Mesenchymal stem cell (in vitro differentiated cells and primary cell): Measurements from ENCODE around the gene MRM1.
A peak's percentile ranks its signal among the peaks of the same experiment; 100 is the strongest.

Experiments used
- DNase-seq: peaks from one replicate; pipeline ENCODE4 v3.0.0-alpha.2; 2013
- H2AFZ ChIP-seq: one replicate; pipeline ENCODE4 v1.6.1; 2013; ENCODE audit warnings: low read depth, mild to moderate bottlenecking, control low read depth, inconsistent platforms, low read length, moderate library complexity
- H2AK5ac ChIP-seq: 2 replicates; pipeline ENCODE4 v1.6.1; 2013; ENCODE audit warnings: low read length, moderate library complexity, mild to moderate bottlenecking, inconsistent platforms; ENCODE audit not compliant: severe bottlenecking
- H2BK120ac ChIP-seq: one replicate; pipeline ENCODE4 v1.6.1; 2013; ENCODE audit warnings: low read depth, mild to moderate bottlenecking, inconsistent platforms, low read length, moderate library complexity
- H2BK12ac ChIP-seq, 2 experiments: one replicate each; pipeline ENCODE4 v1.6.1; 2013; ENCODE audit warnings: inconsistent platforms in 2 of 2, low read length in 2 of 2, mild to moderate bottlenecking in 2 of 2, moderate library complexity in 2 of 2, control low read depth in 1 of 2
- H2BK15ac ChIP-seq: one replicate; pipeline ENCODE4 v1.6.1; 2013; ENCODE audit warnings: mild to moderate bottlenecking, low read depth, inconsistent platforms; ENCODE audit not compliant: poor library complexity, severe bottlenecking
- H2BK5ac ChIP-seq: 2 replicates; pipeline ENCODE4 v1.6.1; 2013; ENCODE audit warnings: low read depth, mild to moderate bottlenecking, low read length, control low read depth, inconsistent platforms; ENCODE audit not compliant: poor library complexity, severe bottlenecking
- H3K14ac ChIP-seq, 2 experiments: one replicate each; pipeline ENCODE4 v1.6.1; 2013; ENCODE audit warnings: inconsistent platforms in 2 of 2, low read length in 2 of 2, control low read depth in 1 of 2, mild to moderate bottlenecking in 1 of 2, moderate library complexity in 1 of 2
- H3K18ac ChIP-seq, 2 experiments: one replicate each; pipeline ENCODE4 v1.6.1; 2013; ENCODE audit warnings: inconsistent platforms in 2 of 2, low read length in 2 of 2, control low read depth in 1 of 2, low read depth in 1 of 2, mild to moderate bottlenecking in 1 of 2
- H3K23ac ChIP-seq, 2 experiments: one replicate each; pipeline ENCODE4 v1.6.1; 2013; ENCODE audit warnings: inconsistent platforms in 2 of 2, low read length in 2 of 2, mild to moderate bottlenecking in 2 of 2, moderate library complexity in 2 of 2, control low read depth in 1 of 2
- H3K27ac ChIP-seq: 2 replicates; pipeline ENCODE4 v1.5.1; 2013; ENCODE audit warnings: mild to moderate bottlenecking, moderate library complexity, low read length, control low read depth, inconsistent platforms; ENCODE audit not compliant: poor library complexity, severe bottlenecking
- H3K27me3 ChIP-seq, 2 experiments: 2 replicates each; pipeline versions ENCODE4 v1.6.1 to v1.7.0; 2013; ENCODE audit warnings: low read length in 2 of 2, mild to moderate bottlenecking in 2 of 2, moderate library complexity in 2 of 2, control low read depth in 1 of 2, inconsistent platforms in 1 of 2; ENCODE audit not compliant: control insufficient read depth in 1 of 2, insufficient read depth in 1 of 2
- H3K36me3 ChIP-seq, 2 experiments: 2 replicates each; pipeline versions ENCODE4 v1.6.1 to v1.7.0; 2013; ENCODE audit warnings: low read length in 2 of 2, control low read depth in 1 of 2, inconsistent platforms in 1 of 2, low read depth in 1 of 2, mild to moderate bottlenecking in 1 of 2; ENCODE audit not compliant: insufficient read depth in 2 of 2, control insufficient read depth in 1 of 2
- H3K4ac ChIP-seq, 2 experiments: one replicate each; pipeline ENCODE4 v1.6.1; 2013; ENCODE audit warnings: inconsistent platforms in 2 of 2, low read length in 2 of 2, mild to moderate bottlenecking in 2 of 2, moderate library complexity in 2 of 2, control low read depth in 1 of 2, low read depth in 1 of 2
- H3K4me1 ChIP-seq: 2 replicates; pipeline ENCODE4 v1.6.1; 2013; ENCODE audit warnings: low read depth, low read length, control low read depth; ENCODE audit not compliant: control insufficient read depth, insufficient read depth
- H3K4me2 ChIP-seq: 2 replicates; pipeline ENCODE4 v1.6.1; 2013; ENCODE audit warnings: low read length, mild to moderate bottlenecking, inconsistent platforms; ENCODE audit not compliant: poor library complexity, severe bottlenecking
- H3K4me3 ChIP-seq, 2 experiments: 2 replicates each; pipeline versions ENCODE4 v1.5.1 to v1.7.0; 2013; ENCODE audit warnings: low read length in 2 of 2, mild to moderate bottlenecking in 2 of 2, control low read depth in 1 of 2, low read depth in 1 of 2; ENCODE audit not compliant: insufficient read depth in 1 of 2
- H3K79me1 ChIP-seq: replicated peaks from 2 replicates; pipeline ENCODE4 v1.6.1; 2013; ENCODE audit warnings: mild to moderate bottlenecking, control low read depth, low read length, inconsistent platforms; ENCODE audit not compliant: poor library complexity, severe bottlenecking
- H3K9ac ChIP-seq: 2 replicates; pipeline ENCODE4 v1.7.0; 2013; ENCODE audit warnings: mild to moderate bottlenecking, low read length, moderate library complexity
- H3K9me3 ChIP-seq: 2 replicates; pipeline ENCODE4 v1.7.0; 2013; ENCODE audit warnings: mild to moderate bottlenecking, low read length; ENCODE audit not compliant: control insufficient read depth
- H4K8ac ChIP-seq: one replicate; pipeline ENCODE4 v1.6.1; 2013; ENCODE audit warnings: inconsistent platforms, mild to moderate bottlenecking, low read length, moderate library complexity
- H4K91ac ChIP-seq: one replicate; pipeline ENCODE4 v1.6.1; 2013; ENCODE audit warnings: mild to moderate bottlenecking, low read length, inconsistent platforms
- WGBS: methylation state at CpG from one replicate; pipeline ENCODE4 v1.1.7; 2013; ENCODE audit warnings: mixed read lengths; 5-methylcytosine and 5-hydroxymethylcytosine counted together

MRM1 gene

DNA sequence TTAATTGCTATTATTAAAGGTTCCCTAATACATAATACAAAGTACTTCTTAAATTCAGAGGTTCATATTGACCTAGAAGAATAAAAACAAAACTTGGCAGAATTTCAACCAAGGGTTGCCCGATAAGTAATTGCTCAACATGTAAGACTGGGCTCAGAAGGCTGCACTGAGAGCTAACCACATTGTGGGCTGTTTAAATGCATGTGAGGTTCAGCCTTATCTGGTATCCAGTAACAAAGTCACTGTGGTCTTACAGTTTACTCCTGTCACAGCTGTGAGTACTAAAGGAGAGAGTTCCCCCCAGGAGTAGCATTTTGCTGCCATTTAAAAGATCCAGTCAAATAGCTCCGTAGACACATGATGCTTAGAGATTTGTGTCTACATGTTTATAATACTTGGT lies 11.3 kb upstream of the MRM1 start:
- H3K14ac ChIP-seq = no peak overlapping the region
- no peak overlapping the region for H2BK15ac ChIP-seq
- H3K9ac ChIP-seq = no peak overlapping the region
- no peak overlapping the region for H2AK5ac ChIP-seq
- no peak overlapping the region for H3K18ac ChIP-seq
- H3K27ac ChIP-seq = no peak overlapping the region
- no peak overlapping the region for H2BK5ac ChIP-seq
- H2BK12ac ChIP-seq = no peak overlapping the region
- 93% methylated on average over 2 of the region's 2 CpGs for WGBS
- H4K91ac ChIP-seq = no peak overlapping the region
- peaks cover 17% of the 10 kb centered on the region for H3K4me1 ChIP-seq
- H3K4me3 ChIP-seq = no peak overlapping the region
- H3K79me1 ChIP-seq = peaks cover 24% of the 10 kb centered on the region
- no peaks in the 10 kb centered on the region for H3K9me3 ChIP-seq
- no peaks in the 10 kb centered on the region for H3K27me3 ChIP-seq
- H3K23ac ChIP-seq = no peak overlapping the region
- H4K8ac ChIP-seq = no peak overlapping the region
- DNase-seq = peak; percentile 36
- no peak overlapping the region for H2BK120ac ChIP-seq
- H3K36me3 ChIP-seq = peaks cover 24 to 60% of the 10 kb centered on the region in 2 experiments
- H2AFZ ChIP-seq = no peak overlapping the region
- no peak overlapping the region for H3K4ac ChIP-seq
- no peak overlapping the region for H3K4me2 ChIP-seq

DNA sequence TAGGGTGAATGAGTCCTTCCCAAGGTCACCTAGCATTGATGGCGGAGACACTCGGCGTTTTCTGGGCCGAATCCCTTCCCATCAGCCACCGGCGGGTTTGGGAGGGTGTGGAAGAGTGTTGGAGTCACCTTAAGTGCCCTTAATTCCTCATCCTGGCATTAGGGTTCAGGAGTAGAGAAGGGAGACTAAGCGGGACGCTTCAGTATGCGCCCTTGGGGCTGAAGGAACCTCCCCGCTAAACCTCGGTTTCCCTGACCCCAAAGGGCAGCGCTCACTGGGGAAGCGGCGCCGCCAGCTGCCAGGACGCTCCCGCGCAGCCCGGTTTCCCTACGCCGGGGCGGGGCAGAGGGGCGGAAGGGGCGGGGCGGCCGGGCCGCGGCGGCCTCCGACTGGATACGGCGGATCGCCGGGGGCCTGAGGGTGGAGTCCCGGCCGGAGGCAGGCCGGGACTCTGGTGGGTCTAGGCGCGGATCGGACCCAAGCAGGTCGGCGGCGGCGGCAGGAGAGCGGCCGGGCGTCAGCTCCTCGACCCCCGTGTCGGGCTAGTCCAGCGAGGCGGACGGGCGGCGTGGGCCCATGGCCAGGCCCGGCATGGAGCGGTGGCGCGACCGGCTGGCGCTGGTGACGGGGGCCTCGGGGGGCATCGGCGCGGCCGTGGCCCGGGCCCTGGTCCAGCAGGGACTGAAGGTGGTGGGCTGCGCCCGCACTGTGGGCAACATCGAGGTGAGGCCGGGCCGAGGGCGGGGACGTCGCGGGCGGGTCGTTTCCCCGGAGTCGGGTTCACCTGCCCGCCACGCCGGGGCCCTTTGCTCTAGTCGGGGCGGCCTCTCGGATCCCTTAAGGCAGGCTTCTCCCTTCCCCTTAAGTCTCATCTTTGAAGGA lies 9.7 kb upstream of the MRM1 start, which contains the start of gene DHRS11:
TSS of gene DHRS11 (plus strand) at position 446 of the 882 bp plus-strand sequence. CDS start at position 577, 131 bp downstream.
- peak within 1 kb of the TSS; percentile 75 for H2AFZ ChIP-seq
- H4K91ac ChIP-seq = peak within 1 kb of the TSS; percentile 18
- no peak within 1 kb of the TSS for H2BK120ac ChIP-seq
- H2BK12ac ChIP-seq = peak within 1 kb of the TSS in 1 of 2 experiments; percentile 51
- H3K14ac ChIP-seq = peak within 1 kb of the TSS in 1 of 2 experiments; percentile 99
- H2AK5ac ChIP-seq = no peak within 1 kb of the TSS
- no peak within 1 kb of the TSS for H2BK5ac ChIP-seq
- no peaks in the 10 kb centered on the region for H3K27me3 ChIP-seq
- no peaks in the 10 kb centered on the region for H3K9me3 ChIP-seq
- WGBS = 5% methylated on average over 55 of the region's 87 CpGs
- peak; percentile 78 for DNase-seq
- peaks cover 24% of the 10 kb centered on the region for H3K79me1 ChIP-seq
- peak within 1 kb of the TSS; percentile 17 to 63 for H3K4ac ChIP-seq
- H3K18ac ChIP-seq = peak within 1 kb of the TSS; percentile 85 to 92
- H4K8ac ChIP-seq = peak within 1 kb of the TSS; percentile 71
- no peak within 1 kb of the TSS for H2BK15ac ChIP-seq
- peaks cover 23 to 46% of the 10 kb centered on the region in 2 experiments for H3K36me3 ChIP-seq
- H3K4me2 ChIP-seq = peak within 1 kb of the TSS; percentile 86
- peak within 1 kb of the TSS in 1 of 2 experiments; percentile 92 for H3K23ac ChIP-seq
- peak within 1 kb of the TSS; percentile 79 to 86 for H3K4me3 ChIP-seq
- peak within 1 kb of the TSS; percentile 33 for H3K27ac ChIP-seq
- H3K9ac ChIP-seq = peak within 1 kb of the TSS; percentile 87
- peaks cover 17% of the 10 kb centered on the region for H3K4me1 ChIP-seq

DNA sequence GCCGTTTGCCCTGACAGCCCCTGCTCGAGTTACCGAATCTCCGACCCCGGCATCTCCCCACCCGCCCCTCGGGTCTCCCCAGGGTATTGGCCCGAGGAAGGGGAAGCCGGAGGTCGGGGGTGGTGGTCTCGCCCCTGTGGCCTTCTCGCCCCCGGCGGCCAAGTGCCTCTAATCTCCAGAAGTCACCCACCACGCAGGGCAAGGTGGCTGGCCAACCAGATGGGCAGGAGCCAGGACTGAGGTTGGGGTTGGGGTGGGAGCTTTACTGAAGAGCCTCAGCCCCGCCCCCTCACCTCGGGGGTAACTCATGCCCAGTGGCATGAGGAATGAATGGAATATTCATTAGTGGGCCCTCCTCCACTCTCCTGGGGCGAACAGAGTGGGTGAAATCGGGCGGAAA lies 9.1 kb upstream of the MRM1 start:
- Histone ChIP-seq H3K27me3 (no peaks in the 10 kb centered on the region), H3K36me3 (peaks cover 17 to 45% of the 10 kb centered on the region in 2 experiments), H2AFZ (no peak overlapping the region), H3K23ac (no peak overlapping the region), H3K14ac (no peak overlapping the region), H3K18ac (no peak overlapping the region), H2AK5ac (no peak overlapping the region), H2BK12ac (no peak overlapping the region), H2BK5ac (no peak overlapping the region), H3K79me1 (peaks cover 22% of the 10 kb centered on the region), H4K8ac (no peak overlapping the region), H3K4me1 (peaks cover 17% of the 10 kb centered on the region), H3K9me3 (no peaks in the 10 kb centered on the region), H2BK15ac (no peak overlapping the region), H3K4me3 (peak overlapping the region; percentile 79 to 86), H4K91ac (no peak overlapping the region), H3K4me2 (peak overlapping the region; percentile 86), H3K27ac (peak overlapping the region; percentile 27), H2BK120ac (no peak overlapping the region), H3K9ac (peak overlapping the region; percentile 87), H3K4ac (no peak overlapping the region)
- no peak for DNase-seq
- WGBS = 8% methylated on average over 9 of the region's 20 CpGs

DNA sequence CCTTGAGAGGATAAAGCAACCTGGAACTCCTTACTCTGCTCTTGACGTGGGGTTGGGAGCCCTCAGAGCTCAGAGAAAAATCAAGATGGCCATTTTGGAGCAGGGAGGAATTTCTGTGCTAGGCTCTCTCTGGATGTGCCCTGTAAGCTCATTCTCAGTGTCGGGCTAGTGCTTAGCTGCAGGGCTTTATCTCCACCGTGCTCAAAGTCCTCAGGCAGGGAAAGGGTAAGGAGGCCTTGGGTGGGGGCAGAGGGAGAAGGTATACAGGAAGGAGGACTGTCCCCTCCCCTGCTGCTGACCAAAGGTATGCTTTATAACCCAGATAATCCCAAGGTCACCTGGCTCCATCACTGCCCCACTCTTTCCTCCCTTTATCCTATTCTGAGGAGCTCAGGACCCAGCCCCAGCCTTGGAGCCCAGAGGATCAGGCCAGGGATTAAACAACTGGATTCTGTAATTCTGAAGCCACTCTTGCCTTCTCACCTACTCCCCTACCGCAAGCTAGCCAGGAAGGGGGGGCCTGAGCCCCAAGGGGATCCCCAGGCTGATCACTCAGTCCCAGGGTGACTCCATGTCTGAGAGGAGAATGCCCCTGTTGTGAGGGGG lies 8.6 kb upstream of the MRM1 start:
- DNase-seq = no peak
- Histone ChIP-seq H3K4ac (no peak overlapping the region), H2BK120ac (peak overlapping the region; percentile 23), H3K4me1 (peaks cover 17% of the 10 kb centered on the region), H3K14ac (no peak overlapping the region), H3K27me3 (no peaks in the 10 kb centered on the region), H3K23ac (no peak overlapping the region), H3K4me2 (peak overlapping the region; percentile 86), H2BK5ac (no peak overlapping the region), H3K9me3 (no peaks in the 10 kb centered on the region), H3K9ac (peak overlapping the region; percentile 87), H3K36me3 (peaks cover 14 to 40% of the 10 kb centered on the region in 2 experiments), H4K8ac (no peak overlapping the region), H2BK15ac (no peak overlapping the region), H3K4me3 (peak overlapping the region; percentile 79 to 86), H2BK12ac (no peak overlapping the region), H4K91ac (peak overlapping the region; percentile 62), H3K79me1 (peaks cover 22% of the 10 kb centered on the region), H3K27ac (peak overlapping the region; percentile 3), H3K18ac (no peak overlapping the region), H2AK5ac (no peak overlapping the region), H2AFZ (no peak overlapping the region)
- WGBS = 31% methylated on average over 4 of the region's 4 CpGs
